Fibroblast of lung (primary cell): ENCODE results near the gene TMEM123. TPM values are rescaled to one million over a fixed set of nuclear protein-coding genes. Genes with fewer than 3 reads are reported as not detected.
"Not testable (repeated sequence)": the region's sequence is repeated elsewhere in the genome, so short reads cannot be mapped to it uniquely, and the experiment has no call there.

ENCODE experiments used
- DNase-seq, 2 donors: peaks; one replicate each; pipeline versions ENCODE4 v3.0.0 to v3.0.0-alpha.2; 2010; ENCODE audit warnings: low read depth in 2 of 2
- H2AFZ ChIP-seq: 2 replicates; pipeline ENCODE4 v1.5.1; 2012; ENCODE audit warnings: low read length, control low read depth, inconsistent platforms
- H3K27ac ChIP-seq: 2 replicates; pipeline ENCODE4 v1.5.1; 2011; ENCODE audit warnings: low read length, control low read depth; ENCODE audit not compliant: insufficient read depth
- H3K27me3 ChIP-seq: 2 replicates; pipeline ENCODE4 v1.5.1; 2011; ENCODE audit warnings: mild to moderate bottlenecking, low read length; ENCODE audit not compliant: control insufficient read depth, insufficient read depth
- H3K36me3 ChIP-seq: 2 replicates; pipeline ENCODE4 v1.5.1; 2011; ENCODE audit warnings: low read length; ENCODE audit not compliant: control insufficient read depth, insufficient read depth
- H3K4me1 ChIP-seq: 2 replicates; pipeline ENCODE4 v1.5.1; 2011; ENCODE audit warnings: low read length; ENCODE audit not compliant: control insufficient read depth, insufficient read depth; ENCODE audit errors: extremely low read depth
- H3K4me2 ChIP-seq: 2 replicates; pipeline ENCODE4 v1.5.1; 2011; ENCODE audit warnings: low read length, control low read depth; ENCODE audit not compliant: insufficient read depth; ENCODE audit errors: extremely low read depth
- H3K4me3 ChIP-seq, 4 experiments: fragments of 200-600 bp in 1 of 4; sonication (generic) in 1 of 4; replicated peaks in 1 of 4; 2 replicates each; pipeline ENCODE4 v1.5.1; 2011 to 2016; ENCODE audit warnings: low read length in 4 of 4, low read depth in 3 of 4, mild to moderate bottlenecking in 3 of 4, control low read depth in 2 of 4, inconsistent platforms in 1 of 4, mixed read lengths in 1 of 4; ENCODE audit not compliant: insufficient read depth in 1 of 4; ENCODE audit errors: control extremely low read depth in 1 of 4
- H3K79me2 ChIP-seq: 2 replicates; pipeline ENCODE4 v1.5.1; 2012; ENCODE audit warnings: mild to moderate bottlenecking, low read length, inconsistent platforms; ENCODE audit not compliant: control insufficient read depth, insufficient read depth
- H3K9ac ChIP-seq: 2 replicates; pipeline ENCODE4 v1.5.1; 2011; ENCODE audit warnings: mild to moderate bottlenecking, low read length, control low read depth; ENCODE audit not compliant: insufficient read depth
- H3K9me3 ChIP-seq: 2 replicates; pipeline ENCODE4 v1.5.1; 2012; ENCODE audit warnings: low read depth, low read length; ENCODE audit not compliant: control insufficient read depth, insufficient read depth
- H4K20me1 ChIP-seq: 2 replicates; pipeline ENCODE4 v1.5.1; 2011; ENCODE audit warnings: low read length; ENCODE audit not compliant: control insufficient read depth, insufficient read depth; ENCODE audit errors: extremely low read depth
- EZH2 ChIP-seq: IDR thresholded peaks from 2 replicates; pipeline ENCODE4 v1.5.1; 2012; ENCODE audit warnings: low read length, control low read depth, mild to moderate bottlenecking; ENCODE audit errors: missing control alignments
- polyA plus RNA-seq, 2 donors: library from polyadenylated mRNA; depleted of rRNA in 1 of 2; stranded (reverse) in 1 of 2; unstranded in 1 of 2; fragments of >200 nt; gene quantifications; 2 replicates each; pipeline ENCODE4 v1.2.1, GENCODE V29; 2011 to 2012; ENCODE audit warnings: missing spikeins in 1 of 2
- total RNA-seq: library from RNA; depleted of rRNA; stranded (reverse); fragments of >200 nt; gene quantifications from 2 replicates; pipeline ENCODE4 v1.2.1, GENCODE V29; 2014
- TF ChIP-seq, protein P1 (sequence below), 2 donors: IDR thresholded peaks in 1 of 2; conservative IDR thresholded peaks in 1 of 2; 1 replicate in 1 of 2; 2 replicates in 1 of 2; pipeline ENCODE4 v1.5.1; 2011 to 2012; ENCODE audit warnings: low read length in 2 of 2, control low read depth in 1 of 2, inconsistent platforms in 1 of 2, low read depth in 1 of 2, mild to moderate bottlenecking in 1 of 2

The TMEM123 gene
- total and polyA plus RNA-seq, 2 donors (not counting 1 experiment from before 2014, with no cell fraction given): 127 to 355 TPM

DNA sequence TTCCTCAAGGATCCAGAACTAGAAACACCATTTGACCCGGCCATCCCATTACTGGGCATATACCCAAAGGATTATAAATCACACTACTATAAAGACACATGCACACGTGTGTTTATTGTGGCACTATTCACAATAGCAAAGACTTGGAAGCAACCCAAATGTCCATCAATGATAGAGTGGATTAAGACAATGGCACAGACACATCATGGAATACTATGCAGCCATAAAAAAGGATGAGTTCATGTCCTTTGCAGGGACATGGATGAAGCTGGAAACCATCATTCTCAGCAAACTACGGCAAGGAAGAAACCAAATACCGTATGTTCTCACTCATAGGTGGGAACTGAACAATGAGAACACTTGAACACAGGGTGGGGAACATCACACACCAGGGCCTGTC is 8.4 kb downstream of the TMEM123 start:
- H3K27ac ChIP-seq, H3K4me2 ChIP-seq, H3K4me3 ChIP-seq, H3K9ac ChIP-seq, DNase-seq, H3K9me3 ChIP-seq, H4K20me1 ChIP-seq, H3K4me1 ChIP-seq, H3K36me3 ChIP-seq, H2AFZ ChIP-seq, H3K27me3 ChIP-seq: not testable (repeated sequence)
- H3K79me2 ChIP-seq: peaks cover 12% of the 10 kb centered on the region

DNA sequence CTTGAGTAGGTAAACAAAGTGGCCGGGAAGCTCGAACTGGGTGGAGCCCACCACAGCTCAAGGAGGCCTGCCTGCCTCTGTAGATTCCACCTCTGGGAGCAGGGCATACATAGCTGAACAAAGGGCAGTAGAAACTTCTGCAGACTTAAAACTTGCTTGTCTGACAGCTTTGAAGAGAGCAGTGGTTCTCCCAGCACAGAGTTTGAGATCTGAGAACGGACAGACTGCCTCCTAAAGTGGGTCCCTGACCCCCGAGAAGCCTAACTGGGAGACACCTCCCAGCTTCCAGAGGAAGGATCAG is 13.6 kb downstream of the TMEM123 start:
- not testable (repeated sequence) for H3K9ac ChIP-seq, H3K9me3 ChIP-seq, H3K4me2 ChIP-seq, H2AFZ ChIP-seq, DNase-seq, H3K4me3 ChIP-seq, H3K36me3 ChIP-seq, H3K27ac ChIP-seq, H4K20me1 ChIP-seq, H3K4me1 ChIP-seq, H3K27me3 ChIP-seq, H3K79me2 ChIP-seq

DNA sequence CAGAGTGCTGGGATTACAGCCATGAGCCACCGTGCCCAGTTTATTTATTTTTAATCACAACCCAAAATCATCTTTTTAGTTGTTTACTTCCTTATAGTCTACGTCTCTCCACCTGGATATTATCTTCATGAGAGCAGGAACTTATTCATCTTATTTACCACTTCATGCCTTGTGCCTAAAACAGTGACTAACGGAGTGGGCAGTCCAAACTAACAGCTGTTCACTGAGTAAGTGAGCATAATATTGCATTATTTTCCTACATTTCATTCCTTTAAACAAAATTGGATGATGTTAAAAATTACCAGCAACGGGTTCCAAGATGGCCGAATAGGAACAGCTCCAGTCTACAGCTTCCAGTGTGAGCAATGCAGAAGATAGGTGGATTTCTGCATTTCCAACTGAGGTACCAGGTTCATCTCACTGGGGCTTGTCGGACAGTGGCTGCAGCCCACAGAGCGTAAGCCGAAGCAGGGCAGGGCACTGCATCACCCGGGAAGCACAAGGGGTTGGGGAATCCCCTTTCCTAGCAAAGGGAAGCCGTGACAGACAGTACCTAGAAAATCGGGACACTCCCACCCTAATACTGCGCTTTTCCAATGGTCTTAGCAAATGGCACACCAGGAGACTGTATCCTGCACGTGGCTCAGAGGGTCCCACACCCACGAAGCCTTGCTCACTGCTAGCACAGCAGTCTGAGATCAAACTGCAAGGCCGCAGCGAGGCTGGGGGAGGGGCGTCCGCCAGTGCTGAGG is 14.1 kb downstream of the TMEM123 start:
- H3K79me2 ChIP-seq: peaks cover 7% of the 10 kb centered on the region
- no peak overlapping the region for H3K27ac ChIP-seq
- TF ChIP-seq EZH2: no peak
- TF ChIP-seq, protein P1, sequence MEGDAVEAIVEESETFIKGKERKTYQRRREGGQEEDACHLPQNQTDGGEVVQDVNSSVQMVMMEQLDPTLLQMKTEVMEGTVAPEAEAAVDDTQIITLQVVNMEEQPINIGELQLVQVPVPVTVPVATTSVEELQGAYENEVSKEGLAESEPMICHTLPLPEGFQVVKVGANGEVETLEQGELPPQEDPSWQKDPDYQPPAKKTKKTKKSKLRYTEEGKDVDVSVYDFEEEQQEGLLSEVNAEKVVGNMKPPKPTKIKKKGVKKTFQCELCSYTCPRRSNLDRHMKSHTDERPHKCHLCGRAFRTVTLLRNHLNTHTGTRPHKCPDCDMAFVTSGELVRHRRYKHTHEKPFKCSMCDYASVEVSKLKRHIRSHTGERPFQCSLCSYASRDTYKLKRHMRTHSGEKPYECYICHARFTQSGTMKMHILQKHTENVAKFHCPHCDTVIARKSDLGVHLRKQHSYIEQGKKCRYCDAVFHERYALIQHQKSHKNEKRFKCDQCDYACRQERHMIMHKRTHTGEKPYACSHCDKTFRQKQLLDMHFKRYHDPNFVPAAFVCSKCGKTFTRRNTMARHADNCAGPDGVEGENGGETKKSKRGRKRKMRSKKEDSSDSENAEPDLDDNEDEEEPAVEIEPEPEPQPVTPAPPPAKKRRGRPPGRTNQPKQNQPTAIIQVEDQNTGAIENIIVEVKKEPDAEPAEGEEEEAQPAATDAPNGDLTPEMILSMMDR (conservative IDR thresholded peaks at IDR 0.05 in 1 of 2, IDR thresholded peaks at IDR 0.05 in 1 of 2; ENCODE audit: low read depth in 1 of 2, low read length in 2 of 2): no peak
- H2AFZ ChIP-seq: no peak overlapping the region
- H3K36me3 ChIP-seq: no peaks in the 10 kb centered on the region
- H3K4me3 ChIP-seq: no peak overlapping the region
- H3K9ac ChIP-seq: no peak overlapping the region
- no peaks in the 10 kb centered on the region for H3K27me3 ChIP-seq
- H3K4me1 ChIP-seq: no peaks in the 10 kb centered on the region
- H4K20me1 ChIP-seq: no peaks in the 10 kb centered on the region
- H3K9me3 ChIP-seq: no peaks in the 10 kb centered on the region
- DNase-seq: no peak
- no peak overlapping the region for H3K4me2 ChIP-seq

DNA sequence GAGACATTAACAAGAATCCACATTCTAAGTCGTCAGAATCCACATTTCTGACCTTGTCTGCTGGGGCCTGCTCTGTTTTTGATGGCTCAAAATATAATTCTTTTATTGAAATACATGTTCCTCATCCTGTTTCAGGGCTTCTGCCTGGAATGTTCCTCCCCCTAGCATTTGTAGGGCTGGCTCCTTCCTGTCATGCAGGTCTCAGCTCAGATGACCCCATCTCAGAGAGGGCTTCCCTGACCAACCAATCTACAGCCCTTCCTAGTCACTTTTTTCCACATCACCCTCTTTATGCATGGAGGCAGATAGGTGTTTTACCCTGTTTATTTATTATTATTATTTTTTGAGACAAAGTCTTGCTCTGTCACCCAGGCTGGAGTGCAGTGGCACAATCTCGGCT is 14.8 kb downstream of the TMEM123 start:
- no peak overlapping the region for H2AFZ ChIP-seq
- H3K9me3 ChIP-seq: no peaks in the 10 kb centered on the region
- TF ChIP-seq EZH2: no peak
- TF ChIP-seq, protein P1 (conservative IDR thresholded peaks at IDR 0.05 in 1 of 2, IDR thresholded peaks at IDR 0.05 in 1 of 2; ENCODE audit: low read depth in 1 of 2, low read length in 2 of 2): no peak
- H3K27me3 ChIP-seq: no peaks in the 10 kb centered on the region
- no peaks in the 10 kb centered on the region for H4K20me1 ChIP-seq
- no peak overlapping the region for H3K9ac ChIP-seq
- H3K4me3 ChIP-seq: no peak overlapping the region
- no peaks in the 10 kb centered on the region for H3K36me3 ChIP-seq
- H3K79me2 ChIP-seq: peaks cover 5% of the 10 kb centered on the region
- no peak for DNase-seq
- no peaks in the 10 kb centered on the region for H3K4me1 ChIP-seq
- H3K4me2 ChIP-seq: no peak overlapping the region
- no peak overlapping the region for H3K27ac ChIP-seq
